GM19043 (cell line): ENCODE data around the gene GPR15LG.

Experiments used
- ATAC-seq: cut with Tn5 transposase; IDR thresholded peaks from one replicate; pipeline ENCODE4 v1.9.1; 2021; ENCODE audit warnings: low read depth; ENCODE audit not compliant: unreplicated experiment

GPR15LG gene

GRCh38 chr10:84211566-84211965, 38.0 kb downstream of the GPR15LG start:
- no peak for ATAC-seq

GRCh38 chr10:84212014-84212413, 38.4 kb downstream of the GPR15LG start:
- no peak for ATAC-seq

GRCh38 chr10:84213076-84213475, 39.5 kb downstream of the GPR15LG start:
- no peak for ATAC-seq

GRCh38 chr10:84214046-84214572, 40.5 kb downstream of the GPR15LG start:
- no peak for ATAC-seq

- peak; percentile 85 for ATAC-seq
Observed at GRCh38 chr10:84214612-84215235, 41.1 kb downstream of the GPR15LG start.

- no peak for ATAC-seq
Observed at GRCh38 chr10:84216834-84217233, 43.2 kb downstream of the GPR15LG start.

- no peak for ATAC-seq
Observed at GRCh38 chr10:84217746-84218145, 44.1 kb downstream of the GPR15LG start.

GRCh38 chr10:84221916-84222315, 48.3 kb downstream of the GPR15LG start:
- ATAC-seq, result no peak

- ATAC-seq, result no peak
Observed at GRCh38 chr10:84224411-84225028, 50.9 kb downstream of the GPR15LG start.

GRCh38 chr10:84225427-84226173, 52.0 kb downstream of the GPR15LG start, which contains the start of gene LRIT2:
Gene LRIT2, minus strand, starts transcription at chr10:84225544. Its CDS starts 24 bp downstream, at chr10:84225520.
- no peak for ATAC-seq

GRCh38 chr10:84226616-84227015, 53.0 kb downstream of the GPR15LG start:
- ATAC-seq, result no peak

- ATAC-seq, result no peak
Observed at GRCh38 chr10:84227810-84228209, 54.2 kb downstream of the GPR15LG start.

GRCh38 chr10:84230359-84230758, 56.8 kb downstream of the GPR15LG start:
- ATAC-seq, result no peak

GRCh38 chr10:84232376-84232775, 58.8 kb downstream of the GPR15LG start:
- no peak for ATAC-seq

GRCh38 chr10:84233940-84234339, 60.3 kb downstream of the GPR15LG start:
- ATAC-seq, result no peak

- no peak for ATAC-seq
Observed at GRCh38 chr10:84234479-84234878, 60.9 kb downstream of the GPR15LG start.
